Mesothelial cell of epicardium (in vitro differentiated cells): ENCODE measurements around the gene GUCY2C. TPM values are rescaled to one million over a fixed set of nuclear protein-coding genes. Genes with fewer than 3 reads are reported as not detected.
A peak's percentile ranks its signal among the peaks of the same experiment; 100 is the strongest.

Experiments
- DNase-seq, 2 experiments: peaks; one replicate each; pipeline ENCODE4 v3.0.0; 2021; ENCODE audit warnings: low spot score in 2 of 2; ENCODE audit not compliant: unreplicated experiment in 2 of 2
- H3K27ac Mint-ChIP-seq: 2 replicates; pipeline ENCODE4 v1.8.0; 2021; ENCODE audit warnings: mixed read lengths
- H3K27me3 Mint-ChIP-seq: 2 replicates; pipeline ENCODE4 v1.8.0; 2021; ENCODE audit warnings: low read depth, mixed read lengths
- H3K36me3 Mint-ChIP-seq: 2 replicates; pipeline ENCODE4 v1.8.0; 2021; ENCODE audit warnings: mixed read lengths
- H3K4me1 Mint-ChIP-seq: 2 replicates; pipeline ENCODE4 v1.8.0; 2021; ENCODE audit warnings: mixed read lengths
- H3K4me3 Mint-ChIP-seq: 2 replicates; pipeline ENCODE4 v1.8.0; 2021; ENCODE audit warnings: mild to moderate bottlenecking, moderate library complexity, mixed read lengths
- H3K9me3 Mint-ChIP-seq: 2 replicates; pipeline ENCODE4 v1.8.0; 2021; ENCODE audit warnings: mixed read lengths
- CTCF ChIP-seq: fragments of 200-600 bp; sonication (generic); IDR thresholded peaks from one replicate; pipeline ENCODE4 v1.5.0; 2021; ENCODE audit warnings: antibody characterized with exemption; ENCODE audit not compliant: unreplicated experiment
- total RNA-seq: library from RNA; stranded (reverse); gene quantifications from 3 replicates; pipeline ENCODE4 v1.2.1, GENCODE V29; 2021

The GUCY2C gene
- total RNA-seq, 1 donor from 2014 or later: 0.09 TPM

- no peaks in the 10 kb centered on the region for H3K27me3 Mint-ChIP-seq
- peak; percentile 29 for TF ChIP-seq CTCF
Observed at GRCh38 chr12:14664434-14665023, 31.9 kb downstream of the GUCY2C start.

GRCh38 chr12:14663002-14663401, 33.4 kb downstream of the GUCY2C start:
- Mint-ChIP-seq H3K4me3 (no peak overlapping the region), H3K9me3 (no peaks in the 10 kb centered on the region)
- no peak for DNase-seq

More at GRCh38 chr12:14664434-14665023, 31.9 kb downstream of the GUCY2C start:
- Mint-ChIP-seq H3K4me3 (no peak overlapping the region), H3K36me3 (no peaks in the 10 kb centered on the region), H3K27ac (no peak overlapping the region), H3K4me1 (peaks cover 6% of the 10 kb centered on the region), H3K9me3 (no peaks in the 10 kb centered on the region)
- DNase-seq: no peak

GRCh38 chr12:14656846-14657245, 39.6 kb downstream of the GUCY2C start:
- DNase-seq: no peak
- no peak for TF ChIP-seq CTCF
- peaks cover 7% of the 10 kb centered on the region for H3K9me3 Mint-ChIP-seq
- peaks cover under 1% of the 10 kb centered on the region for H3K4me1 Mint-ChIP-seq
- H3K27me3 Mint-ChIP-seq: no peaks in the 10 kb centered on the region
- no peaks in the 10 kb centered on the region for H3K36me3 Mint-ChIP-seq
- no peak overlapping the region for H3K4me3 Mint-ChIP-seq
- H3K27ac Mint-ChIP-seq: no peak overlapping the region

More at GRCh38 chr12:14663002-14663401, 33.4 kb downstream of the GUCY2C start:
- no peak for TF ChIP-seq CTCF
- Mint-ChIP-seq H3K27me3 (no peaks in the 10 kb centered on the region), H3K36me3 (no peaks in the 10 kb centered on the region), H3K4me1 (peaks cover 6% of the 10 kb centered on the region), H3K27ac (no peak overlapping the region)

- peaks cover 7% of the 10 kb centered on the region for H3K9me3 Mint-ChIP-seq
- no peaks in the 10 kb centered on the region for H3K36me3 Mint-ChIP-seq
- H3K27me3 Mint-ChIP-seq: no peaks in the 10 kb centered on the region
- no peak for TF ChIP-seq CTCF
- no peak for DNase-seq
- no peak overlapping the region for H3K27ac Mint-ChIP-seq
- H3K4me3 Mint-ChIP-seq: no peak overlapping the region
- peaks cover 7% of the 10 kb centered on the region for H3K4me1 Mint-ChIP-seq
Observed at GRCh38 chr12:14655284-14655683, 41.1 kb downstream of the GUCY2C start.

- H3K27ac Mint-ChIP-seq: no peak overlapping the region
- peaks cover 7% of the 10 kb centered on the region for H3K9me3 Mint-ChIP-seq
- no peak for DNase-seq
- no peaks in the 10 kb centered on the region for H3K36me3 Mint-ChIP-seq
- H3K27me3 Mint-ChIP-seq: no peaks in the 10 kb centered on the region
- H3K4me3 Mint-ChIP-seq: no peak overlapping the region
- TF ChIP-seq CTCF: no peak
- H3K4me1 Mint-ChIP-seq: peaks cover 7% of the 10 kb centered on the region
Observed at GRCh38 chr12:14654842-14655241, 41.6 kb downstream of the GUCY2C start.
